ENCODE data around the gene TTC3.

GRCh38 chr21:37139902-37140301, 66.8 kb downstream of the TTC3 start:
- TF ChIP-seq CTCF (IDR thresholded peaks at IDR 0.05; ENCODE audit: poor library complexity) = no peak
- TF ChIP-seq EZH2 (IDR thresholded peaks at IDR 0.05; ENCODE audit: borderline replicate concordance) = no peak
- no peak for TF ChIP-seq EZH2phosphoT487 (IDR thresholded peaks at IDR 0.05; ENCODE audit: low read depth, severe bottlenecking, unreplicated experiment)
